ENCODE measurements around the gene LRRFIP2.

Gene LRRFIP2

DNA sequence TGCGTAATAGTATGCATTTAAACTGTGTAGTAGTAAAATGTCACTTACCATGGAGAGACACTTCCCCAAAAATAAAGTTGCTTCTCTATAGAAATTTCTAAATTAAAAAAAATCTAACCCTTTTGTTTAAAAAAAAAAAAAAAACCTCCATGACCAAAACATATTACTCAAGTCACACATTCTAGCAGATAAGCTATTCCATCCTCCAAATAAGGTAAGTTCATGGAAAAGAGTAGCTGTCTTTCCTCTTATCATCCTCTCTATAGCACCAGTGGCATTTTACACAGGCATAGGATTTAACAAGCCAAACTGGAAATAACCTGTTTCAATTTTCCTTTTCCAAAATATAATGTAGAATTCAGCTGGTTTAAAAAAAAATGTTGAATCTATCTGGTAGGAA is 57.4 kb downstream of the LRRFIP2 start:
- DNase-seq, result no peak
- TF ChIP-seq, protein P1, sequence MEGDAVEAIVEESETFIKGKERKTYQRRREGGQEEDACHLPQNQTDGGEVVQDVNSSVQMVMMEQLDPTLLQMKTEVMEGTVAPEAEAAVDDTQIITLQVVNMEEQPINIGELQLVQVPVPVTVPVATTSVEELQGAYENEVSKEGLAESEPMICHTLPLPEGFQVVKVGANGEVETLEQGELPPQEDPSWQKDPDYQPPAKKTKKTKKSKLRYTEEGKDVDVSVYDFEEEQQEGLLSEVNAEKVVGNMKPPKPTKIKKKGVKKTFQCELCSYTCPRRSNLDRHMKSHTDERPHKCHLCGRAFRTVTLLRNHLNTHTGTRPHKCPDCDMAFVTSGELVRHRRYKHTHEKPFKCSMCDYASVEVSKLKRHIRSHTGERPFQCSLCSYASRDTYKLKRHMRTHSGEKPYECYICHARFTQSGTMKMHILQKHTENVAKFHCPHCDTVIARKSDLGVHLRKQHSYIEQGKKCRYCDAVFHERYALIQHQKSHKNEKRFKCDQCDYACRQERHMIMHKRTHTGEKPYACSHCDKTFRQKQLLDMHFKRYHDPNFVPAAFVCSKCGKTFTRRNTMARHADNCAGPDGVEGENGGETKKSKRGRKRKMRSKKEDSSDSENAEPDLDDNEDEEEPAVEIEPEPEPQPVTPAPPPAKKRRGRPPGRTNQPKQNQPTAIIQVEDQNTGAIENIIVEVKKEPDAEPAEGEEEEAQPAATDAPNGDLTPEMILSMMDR (IDR thresholded peaks at IDR 0.05; ENCODE audit: low read depth, low read length), result no peak

DNA sequence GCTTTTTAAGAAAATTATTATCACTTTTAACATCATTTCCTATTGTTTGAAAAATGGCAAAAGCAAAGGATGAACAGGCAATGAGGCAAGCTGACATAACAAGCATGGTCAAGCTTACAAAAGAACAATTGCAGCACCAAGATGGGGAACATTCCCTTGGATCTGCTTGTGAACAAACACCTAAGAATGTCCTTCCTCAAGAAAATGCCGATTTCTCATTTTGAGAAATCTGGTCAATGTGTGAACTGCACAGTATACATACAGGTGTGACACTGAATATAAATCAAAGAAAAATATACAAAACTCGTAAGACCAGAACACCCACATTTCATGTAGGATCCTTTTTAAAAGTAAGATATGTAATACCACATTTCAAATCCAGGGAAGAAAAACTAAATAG is 58.9 kb downstream of the LRRFIP2 start:
- TF ChIP-seq, protein P1 (IDR thresholded peaks at IDR 0.05; ENCODE audit: low read depth, low read length), result no peak
- Histone ChIP-seq H3K9me3 (ENCODE audit: severe bottlenecking) (no peaks in the 10 kb centered on the region), H3K27me3 (ENCODE audit: insufficient read depth, low read depth, severe bottlenecking) (no peaks in the 10 kb centered on the region), H3K36me3 (no peaks in the 10 kb centered on the region), H3K27ac (no peak overlapping the region), H3K4me3 (ENCODE audit: low read depth, low read length) (no peak overlapping the region)
- DNase-seq, result no peak

More for the DNA sequence above, 57.4 kb downstream of the LRRFIP2 start:
- Histone ChIP-seq H3K9me3 (ENCODE audit: severe bottlenecking) (no peaks in the 10 kb centered on the region), H3K27me3 (ENCODE audit: insufficient read depth, low read depth, severe bottlenecking) (no peaks in the 10 kb centered on the region), H3K27ac (no peak overlapping the region), H3K36me3 (no peaks in the 10 kb centered on the region), H3K4me3 (ENCODE audit: low read depth, low read length) (no peak overlapping the region)

DNA sequence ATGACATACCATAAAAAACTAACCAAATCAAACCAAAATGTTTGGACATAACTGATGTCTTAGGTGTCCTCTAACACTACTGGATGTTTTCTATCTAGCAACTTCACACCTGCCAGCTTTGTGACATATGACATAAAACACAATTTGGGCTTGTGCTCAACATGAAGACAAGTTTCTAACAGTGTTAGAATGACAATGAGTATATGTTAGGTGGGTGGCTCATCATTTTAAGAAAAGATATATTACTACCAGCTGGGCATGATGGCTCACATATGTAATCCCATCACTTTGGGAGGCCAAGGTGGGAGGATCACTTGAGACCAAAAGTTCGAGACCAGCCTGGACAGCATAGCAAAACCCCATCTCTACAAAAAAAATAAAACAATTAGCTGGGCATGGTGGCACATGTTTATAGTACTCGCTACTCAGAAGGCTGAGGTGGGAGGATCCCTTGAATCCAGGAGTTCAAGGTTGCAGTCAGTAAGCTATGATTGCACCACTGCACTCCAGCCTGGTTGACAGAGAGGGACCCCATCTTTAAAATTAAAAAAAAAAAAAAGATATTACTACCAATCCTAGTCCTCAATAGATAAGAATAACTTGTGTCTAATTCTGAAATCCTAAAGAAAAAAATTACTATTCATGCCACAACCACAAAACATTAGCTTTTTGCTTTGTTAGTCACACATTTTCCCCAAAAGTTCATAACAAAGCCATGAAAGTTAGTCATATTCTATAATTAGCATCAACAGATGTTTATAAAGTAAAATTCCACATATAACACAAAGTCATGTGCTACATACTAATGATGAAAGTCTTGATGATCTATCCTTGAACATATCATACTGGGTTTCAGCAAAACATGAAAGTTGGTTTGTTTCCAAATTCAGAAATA is 59.9 kb downstream of the LRRFIP2 start:
- no peak for DNase-seq
- Histone ChIP-seq H3K4me3 (ENCODE audit: low read depth, low read length) (no peak overlapping the region), H3K27me3 (ENCODE audit: insufficient read depth, low read depth, severe bottlenecking) (no peaks in the 10 kb centered on the region), H3K27ac (no peak overlapping the region), H3K9me3 (ENCODE audit: severe bottlenecking) (no peaks in the 10 kb centered on the region), H3K36me3 (no peaks in the 10 kb centered on the region)
- TF ChIP-seq, protein P1 (IDR thresholded peaks at IDR 0.05; ENCODE audit: low read depth, low read length), result no peak

- no peak overlapping the region for H3K27ac ChIP-seq
- H3K9me3 ChIP-seq (ENCODE audit: severe bottlenecking), result no peaks in the 10 kb centered on the region
- TF ChIP-seq, protein P1 (IDR thresholded peaks at IDR 0.05; ENCODE audit: low read depth, low read length), result no peak
- H3K36me3 ChIP-seq, result no peaks in the 10 kb centered on the region
- no peak overlapping the region for H3K4me3 ChIP-seq (ENCODE audit: low read depth, low read length)
- no peaks in the 10 kb centered on the region for H3K27me3 ChIP-seq (ENCODE audit: insufficient read depth, low read depth, severe bottlenecking)
- no peak for DNase-seq
Measured at GRCh38 chr3:37112987-37113386, 61.4 kb downstream of the LRRFIP2 start.

GRCh38 chr3:37111199-37111598 is 63.2 kb downstream of the LRRFIP2 start:
- no peak for DNase-seq
- TF ChIP-seq, protein P1 (IDR thresholded peaks at IDR 0.05; ENCODE audit: low read depth, low read length), result no peak
- H3K27me3 ChIP-seq (ENCODE audit: insufficient read depth, low read depth, severe bottlenecking), result no peaks in the 10 kb centered on the region
- no peaks in the 10 kb centered on the region for H3K36me3 ChIP-seq
- no peaks in the 10 kb centered on the region for H3K9me3 ChIP-seq (ENCODE audit: severe bottlenecking)
- no peak overlapping the region for H3K4me3 ChIP-seq (ENCODE audit: low read depth, low read length)
- no peak overlapping the region for H3K27ac ChIP-seq

Data from WERI-Rb-1 (cell line).